Stimulated activated naive B cell treated with anti-CD40 and anti-IgM and Interleukin-4, amounts not matched to agents 10 μg/mL and 1 μg/mL and 100 μg/mL, for 72 hours (primary cell): ENCODE data around the gene APBA1.

Experiments
- ATAC-seq, 2 donors: fragments of 150-1000 bp; cut with Tn5 transposase; replicated peaks; 2 replicates each; pipeline ENCODE4 v1.10.0; 2021; ENCODE audit warnings: moderate library complexity in 1 of 2
- DNase-seq: peaks from one replicate; pipeline ENCODE4 v3.0.0; 2021
- H3K27ac Mint-ChIP-seq: one replicate; pipeline ENCODE4 v1.8.0; 2022; ENCODE audit warnings: mild to moderate bottlenecking, mixed read lengths
- H3K27me3 Mint-ChIP-seq, 2 donors: one replicate each; pipeline ENCODE4 v1.8.0; 2022; ENCODE audit warnings: mixed read lengths in 2 of 2
- H3K36me3 Mint-ChIP-seq, 2 donors: one replicate each; pipeline ENCODE4 v1.8.0; 2022; ENCODE audit warnings: mixed read lengths in 2 of 2, mild to moderate bottlenecking in 1 of 2
- H3K4me1 Mint-ChIP-seq, 2 donors: one replicate each; pipeline ENCODE4 v1.8.0; 2022; ENCODE audit warnings: mixed read lengths in 2 of 2, mild to moderate bottlenecking in 1 of 2
- H3K4me3 Mint-ChIP-seq, 2 donors: one replicate each; pipeline ENCODE4 v1.8.0; 2022; ENCODE audit warnings: mild to moderate bottlenecking in 2 of 2, mixed read lengths in 2 of 2, moderate library complexity in 1 of 2
- H3K9me3 Mint-ChIP-seq, 2 donors: one replicate each; pipeline ENCODE4 v1.8.0; 2022; ENCODE audit warnings: mixed read lengths in 2 of 2, mild to moderate bottlenecking in 1 of 2

The APBA1 gene

DNA sequence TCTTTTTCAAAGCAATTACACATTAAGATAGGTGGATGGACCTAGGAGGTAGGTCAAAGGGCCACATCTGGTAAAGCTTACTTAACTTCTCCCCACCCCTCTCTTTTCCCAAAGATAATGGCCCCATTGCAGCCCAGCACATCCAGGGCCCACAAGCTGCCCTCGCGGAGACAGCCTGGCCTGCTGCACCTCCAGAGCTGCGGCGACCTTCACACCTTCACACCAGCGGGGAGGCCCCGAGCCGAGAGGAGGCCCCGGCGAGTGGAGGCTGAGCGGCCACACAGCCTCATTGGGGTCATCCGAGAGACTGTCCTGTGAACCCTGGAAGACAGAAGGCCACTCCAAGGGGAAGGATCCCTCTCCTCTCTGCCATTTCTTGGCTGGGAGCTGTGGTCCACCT is 280.7 kb downstream of the APBA1 start:
- no peak overlapping the region for H3K27ac Mint-ChIP-seq
- H3K4me1 Mint-ChIP-seq = no peaks in the 10 kb centered on the region
- no peak overlapping the region for H3K4me3 Mint-ChIP-seq
- ATAC-seq (no peak), DNase-seq (no peak)
- no peaks in the 10 kb centered on the region for H3K27me3 Mint-ChIP-seq
- H3K9me3 Mint-ChIP-seq = no peaks in the 10 kb centered on the region
- no peaks in the 10 kb centered on the region for H3K36me3 Mint-ChIP-seq

DNA sequence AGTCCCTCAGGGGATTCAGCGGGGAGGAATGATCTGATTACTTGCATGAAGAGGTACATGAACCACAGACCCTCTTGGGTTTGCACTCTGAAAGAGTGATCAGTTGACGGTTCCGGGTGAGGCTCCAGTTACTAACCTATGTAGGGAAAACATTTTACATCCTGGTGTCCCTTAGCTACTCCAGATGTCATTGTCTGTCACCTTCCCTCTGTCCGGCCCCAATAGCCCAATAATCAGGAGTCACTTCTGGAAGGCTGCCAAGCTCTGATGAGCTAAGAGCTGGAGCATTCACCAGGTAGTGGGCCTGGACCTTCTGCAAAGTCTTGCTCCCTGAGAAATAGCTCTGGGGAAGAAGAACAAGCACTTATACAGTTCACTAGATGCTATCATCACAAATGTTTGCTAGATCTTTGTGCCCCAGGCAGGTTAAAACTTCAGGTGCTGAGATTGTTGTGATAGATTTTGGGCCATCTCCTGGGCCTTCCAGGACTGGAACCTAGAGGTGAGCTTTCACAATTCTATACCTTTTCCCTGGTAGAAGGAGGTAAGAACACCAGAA is 282.7 kb downstream of the APBA1 start:
- H3K4me3 Mint-ChIP-seq = no peak overlapping the region
- H3K36me3 Mint-ChIP-seq = no peaks in the 10 kb centered on the region
- H3K27ac Mint-ChIP-seq = no peak overlapping the region
- no peaks in the 10 kb centered on the region for H3K4me1 Mint-ChIP-seq
- ATAC-seq (no peak), DNase-seq (no peak)
- no peaks in the 10 kb centered on the region for H3K27me3 Mint-ChIP-seq
- H3K9me3 Mint-ChIP-seq = no peaks in the 10 kb centered on the region

DNA sequence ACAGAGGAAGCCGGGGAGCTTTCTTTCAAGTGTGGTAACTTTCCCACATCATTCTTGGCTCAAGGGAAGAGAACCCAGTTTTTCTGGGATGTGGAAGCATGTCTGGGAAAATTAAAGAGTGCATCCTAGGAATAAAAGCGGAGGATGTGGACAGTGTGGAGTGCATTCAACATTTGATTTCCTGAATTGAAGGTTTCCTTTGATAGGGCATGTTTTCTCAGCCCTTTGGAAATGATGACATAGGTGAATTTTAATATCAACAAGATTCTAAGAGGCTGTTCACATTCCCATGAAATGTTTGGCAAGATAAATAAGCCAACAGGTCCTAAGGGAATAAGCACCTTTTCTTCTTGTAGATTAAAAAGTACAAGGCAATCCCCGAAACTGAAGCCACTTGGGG is 283.6 kb downstream of the APBA1 start:
- no peaks in the 10 kb centered on the region for H3K4me1 Mint-ChIP-seq

DNA sequence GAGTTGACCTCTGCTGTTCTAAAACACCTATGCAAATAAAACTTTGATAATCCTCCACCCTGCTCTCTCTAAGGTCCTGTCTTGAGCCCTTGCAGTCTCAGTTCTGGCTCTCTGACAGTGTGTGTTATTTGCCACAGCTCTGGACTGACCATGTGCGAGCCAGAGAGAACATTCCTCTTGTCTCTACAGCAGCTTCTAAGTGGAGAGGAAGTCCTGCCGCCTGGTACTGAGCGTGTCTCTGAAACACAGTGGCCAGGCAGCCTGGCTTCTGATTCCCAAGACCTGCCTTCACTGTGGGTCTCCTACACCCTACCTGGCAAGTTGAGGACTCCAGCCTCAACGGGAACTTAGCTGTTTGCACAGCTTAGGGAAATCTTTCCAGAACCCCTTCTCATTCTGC is 285.5 kb downstream of the APBA1 start:
- no peaks in the 10 kb centered on the region for H3K4me1 Mint-ChIP-seq
- no peak overlapping the region for H3K27ac Mint-ChIP-seq
- H3K27me3 Mint-ChIP-seq = peaks cover 0 to 4% of the 10 kb centered on the region in 2 donors
- H3K4me3 Mint-ChIP-seq = no peak overlapping the region
- ATAC-seq = no peak
- no peaks in the 10 kb centered on the region for H3K36me3 Mint-ChIP-seq
- H3K9me3 Mint-ChIP-seq = no peaks in the 10 kb centered on the region
- DNase-seq = no peak

More for the DNA sequence above, 283.6 kb downstream of the APBA1 start:
- ATAC-seq (no peak), DNase-seq (no peak)
- Mint-ChIP-seq H3K36me3 (no peaks in the 10 kb centered on the region), H3K9me3 (no peaks in the 10 kb centered on the region), H3K4me3 (no peak overlapping the region), H3K27ac (no peak overlapping the region), H3K27me3 (peaks cover 0 to 4% of the 10 kb centered on the region in 2 donors)

DNA sequence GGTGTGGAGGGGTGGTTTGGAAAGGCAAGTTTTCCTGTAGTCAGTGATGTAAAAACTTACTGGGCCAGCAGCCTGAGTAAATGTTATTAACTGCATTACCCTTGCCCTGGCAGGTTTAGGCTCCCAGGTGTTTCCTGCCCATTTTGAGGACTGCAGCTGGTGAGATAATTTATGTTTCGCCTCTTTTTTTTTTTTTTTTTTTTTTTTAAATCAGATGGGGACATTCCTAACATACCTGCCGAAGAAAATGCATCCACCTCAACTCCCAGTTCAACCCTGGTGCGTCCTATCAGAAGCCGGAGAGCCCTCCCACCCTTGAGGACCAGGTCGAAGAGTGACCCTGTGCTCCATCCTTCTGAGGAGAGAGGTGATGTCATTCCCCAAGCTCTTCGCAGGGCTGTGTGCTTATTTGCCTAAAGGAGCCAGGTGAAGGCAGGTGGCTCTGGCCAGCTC is 286.6 kb downstream of the APBA1 start:
- DNase-seq = no peak
- no peak overlapping the region for H3K27ac Mint-ChIP-seq
- no peaks in the 10 kb centered on the region for H3K9me3 Mint-ChIP-seq
- H3K4me1 Mint-ChIP-seq = no peaks in the 10 kb centered on the region
- no peaks in the 10 kb centered on the region for H3K36me3 Mint-ChIP-seq
- no peak overlapping the region for H3K4me3 Mint-ChIP-seq
- ATAC-seq = no peak
- H3K27me3 Mint-ChIP-seq = peaks cover 0 to 4% of the 10 kb centered on the region in 2 donors

DNA sequence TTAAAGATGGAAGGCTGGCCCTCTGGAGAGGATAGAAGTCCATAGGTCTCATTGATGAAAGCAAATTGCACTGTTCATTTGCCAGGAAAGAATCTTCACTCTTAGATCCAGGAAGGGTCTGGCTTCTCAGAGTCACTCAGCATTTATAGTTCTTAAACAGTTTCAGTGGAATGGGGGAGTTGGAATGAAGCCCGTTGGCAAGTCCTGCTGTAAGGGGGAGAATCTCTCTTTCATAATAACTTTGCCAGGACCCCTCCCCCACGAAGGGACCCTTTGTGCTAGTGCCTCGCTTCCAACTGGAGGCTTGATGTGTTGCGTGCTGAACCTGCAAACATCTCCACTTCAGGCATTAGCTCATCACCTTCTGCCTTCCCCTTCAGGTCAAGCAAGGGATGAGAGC is 290.0 kb downstream of the APBA1 start:
- H3K27ac Mint-ChIP-seq = no peak overlapping the region
- H3K4me3 Mint-ChIP-seq = no peak overlapping the region
- H3K27me3 Mint-ChIP-seq = peaks cover 0 to 8% of the 10 kb centered on the region in 2 donors
- H3K9me3 Mint-ChIP-seq = no peaks in the 10 kb centered on the region
- no peaks in the 10 kb centered on the region for H3K4me1 Mint-ChIP-seq
- no peaks in the 10 kb centered on the region for H3K36me3 Mint-ChIP-seq
- ATAC-seq (no peak), DNase-seq (no peak)

DNA sequence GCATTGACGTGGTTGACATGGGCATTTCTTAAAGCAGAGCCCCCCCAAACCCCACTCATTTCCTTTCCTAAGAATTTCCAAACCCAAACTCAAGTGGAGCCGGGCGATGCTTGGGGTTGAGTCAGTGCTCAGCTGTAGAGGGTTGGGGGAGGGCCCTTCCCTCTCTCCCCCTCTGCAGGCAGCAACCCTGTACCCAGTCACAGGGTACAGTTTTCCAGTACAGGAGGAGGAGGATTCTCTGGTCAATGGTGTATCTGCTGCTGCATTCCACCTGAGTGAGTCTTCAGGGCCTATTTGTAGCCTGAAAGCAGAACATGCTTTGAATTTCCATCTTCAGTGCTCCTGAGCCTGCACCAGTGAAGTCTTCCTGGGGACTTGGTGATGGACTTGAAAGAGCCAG is 291.4 kb downstream of the APBA1 start:
- DNase-seq (no peak), ATAC-seq (no peak)
- no peaks in the 10 kb centered on the region for H3K4me1 Mint-ChIP-seq
- H3K27me3 Mint-ChIP-seq = peaks cover 0 to 14% of the 10 kb centered on the region in 2 donors
- no peaks in the 10 kb centered on the region for H3K9me3 Mint-ChIP-seq
- H3K36me3 Mint-ChIP-seq = no peaks in the 10 kb centered on the region
- H3K4me3 Mint-ChIP-seq = no peak overlapping the region
- H3K27ac Mint-ChIP-seq = no peak overlapping the region

DNA sequence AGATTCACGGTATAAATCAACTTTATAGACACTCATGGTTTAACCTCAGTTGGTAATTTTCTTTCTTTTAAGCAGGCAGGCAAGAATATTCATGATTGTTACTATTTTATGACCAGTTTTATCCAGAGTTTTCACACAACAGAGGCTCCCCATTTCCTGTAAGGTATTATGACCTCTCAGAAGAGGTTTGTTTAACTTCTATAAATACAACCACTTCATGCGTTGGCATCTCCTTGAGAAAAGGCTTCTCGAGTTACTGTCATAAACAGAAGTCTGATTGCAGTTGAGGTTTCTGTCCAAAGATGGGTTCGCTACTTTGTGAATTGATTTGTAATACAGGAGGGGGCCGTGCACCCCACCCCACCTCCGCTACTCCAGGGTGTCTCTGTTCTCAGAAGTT is 291.9 kb downstream of the APBA1 start:
- Mint-ChIP-seq H3K4me3 (no peak overlapping the region), H3K27me3 (peaks cover under 1 to 14% of the 10 kb centered on the region in 2 donors), H3K36me3 (no peaks in the 10 kb centered on the region), H3K4me1 (no peaks in the 10 kb centered on the region), H3K9me3 (no peaks in the 10 kb centered on the region), H3K27ac (no peak overlapping the region)
- DNase-seq (no peak), ATAC-seq (no peak)

DNA sequence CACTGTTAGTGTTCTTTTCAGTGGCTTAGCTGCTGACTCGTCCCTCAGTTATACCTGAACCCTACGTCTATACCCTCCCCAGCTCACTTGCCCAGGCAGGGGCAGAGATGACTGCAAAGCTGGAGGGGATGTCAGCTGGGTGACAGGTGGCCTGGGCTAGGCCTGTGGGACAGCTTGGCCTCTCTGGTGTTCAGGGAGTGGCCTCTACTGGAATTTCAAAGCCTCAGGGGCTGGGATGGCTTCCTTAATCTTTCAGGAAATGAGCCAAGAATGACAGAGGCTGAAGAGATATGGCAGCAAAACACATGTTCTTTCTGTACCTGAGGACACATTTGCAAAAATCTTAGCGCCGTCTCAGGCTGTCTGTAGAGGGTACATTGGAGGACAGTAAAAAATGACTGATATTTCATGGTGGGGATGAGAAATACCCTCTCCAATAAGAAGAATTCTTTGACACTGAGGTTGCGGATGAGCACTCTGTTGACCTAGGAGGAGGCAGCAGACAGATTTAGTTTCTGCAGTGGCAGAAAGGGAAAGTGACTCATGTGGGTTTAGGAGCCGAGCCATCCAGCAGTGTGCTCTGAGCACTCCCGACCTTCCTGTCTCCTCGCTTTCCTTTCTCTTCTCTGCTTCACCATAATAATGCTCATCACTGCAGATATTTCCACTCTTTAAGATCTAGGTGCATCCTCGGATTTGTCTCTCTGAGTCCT is 292.7 kb downstream of the APBA1 start:
- no peak for DNase-seq
- H3K27me3 Mint-ChIP-seq = peaks cover 6 to 14% of the 10 kb centered on the region in 2 donors
- no peaks in the 10 kb centered on the region for H3K4me1 Mint-ChIP-seq
- H3K9me3 Mint-ChIP-seq = no peaks in the 10 kb centered on the region
- no peaks in the 10 kb centered on the region for H3K36me3 Mint-ChIP-seq
- no peak for ATAC-seq
- H3K4me3 Mint-ChIP-seq = no peak overlapping the region
- H3K27ac Mint-ChIP-seq = no peak overlapping the region

DNA sequence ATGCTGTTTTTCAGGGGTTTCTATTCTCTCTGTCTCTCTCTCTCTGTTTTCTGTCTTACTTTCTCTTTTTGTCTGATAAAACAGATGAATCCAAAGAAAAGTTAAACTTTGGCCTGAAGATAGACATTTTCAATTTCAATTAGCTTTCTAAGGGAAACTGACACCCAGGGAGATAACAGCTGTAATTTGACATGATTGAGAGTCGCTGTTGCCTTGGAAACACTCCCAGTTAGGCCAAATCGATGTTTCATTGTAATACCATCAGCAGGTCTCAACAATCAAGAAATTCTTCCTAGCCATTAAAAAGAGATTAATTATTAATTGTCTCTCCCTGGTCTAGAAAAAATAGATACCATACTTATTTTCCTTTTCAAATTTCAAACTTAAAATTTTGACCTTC is 294.2 kb downstream of the APBA1 start:
- Mint-ChIP-seq H3K4me3 (no peak overlapping the region), H3K36me3 (no peaks in the 10 kb centered on the region), H3K27ac (no peak overlapping the region), H3K27me3 (peaks cover 6 to 10% of the 10 kb centered on the region in 2 donors), H3K9me3 (no peaks in the 10 kb centered on the region), H3K4me1 (no peaks in the 10 kb centered on the region)
- ATAC-seq (no peak), DNase-seq (no peak)
